Vagina (tissue), 2 donors: ENCODE results near the gene TBL1Y.

Experiments
- CTCF ChIP-seq, 3 experiments: fragments of 450-650 bp in 2 of 3; fragments of 200-600 bp in 1 of 3; sonication (generic) in 1 of 3; IDR thresholded peaks; one replicate each; pipeline ENCODE4 v1.5.1; 2017 to 2019; ENCODE audit warnings: antibody characterized with exemption in 3 of 3, mild to moderate bottlenecking in 2 of 3, moderate library complexity in 2 of 3
- POLR2AphosphoS5 ChIP-seq, 2 donors: sonication (generic); formaldehyde crosslinking; IDR thresholded peaks; one replicate each; pipeline ENCODE4 v1.9.0; 2017; ENCODE audit warnings: antibody characterized with exemption in 2 of 2, mild to moderate bottlenecking in 2 of 2, low read depth in 1 of 2; ENCODE audit not compliant: insufficient read depth in 1 of 2

- TF ChIP-seq CTCF (IDR thresholded peaks at IDR 0.05) (no peak), POLR2AphosphoS5 (IDR thresholded peaks at IDR 0.05; ENCODE audit: insufficient read depth in 1 of 2, low read depth in 1 of 2) (no peak)
Measured at GRCh38 chrY:7110086-7110485, 199.6 kb downstream of the TBL1Y start.
